HepG2 (cell line): ENCODE data around the gene APPBP2. TPM values are rescaled to one million over a fixed set of nuclear protein-coding genes. Genes with fewer than 3 reads are reported as not detected.

Experiments
- ATRX ChIP-seq: sonication (generic); formaldehyde crosslinking; IDR thresholded peaks from 2 replicates; pipeline ENCODE4 v1.4.0; 2020; ENCODE audit warnings: missing genetic modification reagents, borderline replicate concordance
- CBX5 ChIP-seq: sonication (generic); formaldehyde crosslinking; IDR thresholded peaks from 2 replicates; pipeline ENCODE4 v1.4.0; 2020; ENCODE audit warnings: missing genetic modification reagents, borderline replicate concordance
- E2F2 ChIP-seq: sonication (generic); formaldehyde crosslinking; IDR thresholded peaks from 2 replicates; pipeline ENCODE4 v1.4.0; 2020; ENCODE audit warnings: missing genetic modification reagents, borderline replicate concordance
- FUBP1 ChIP-seq: sonication (generic); formaldehyde crosslinking; IDR thresholded peaks from 2 replicates; pipeline ENCODE4 v1.5.1; 2020; ENCODE audit warnings: missing genetic modification reagents, mild to moderate bottlenecking, borderline replicate concordance
- IRF1 ChIP-seq: sonication (generic); formaldehyde crosslinking; IDR thresholded peaks from 2 replicates; pipeline ENCODE4 v1.4.0; 2020; ENCODE audit warnings: low read depth, mild to moderate bottlenecking, missing genetic modification reagents
- KDM3A ChIP-seq: IDR thresholded peaks from 2 replicates; pipeline ENCODE4 v1.6.1; 2018; ENCODE audit warnings: low read depth, missing compliant biosample characterization
- MBNL3 ChIP-seq: fragments of 250-450 bp; sonication (Bioruptor Pico); conservative IDR thresholded peaks from 2 replicates; pipeline ENCODE4 v1.8.0; 2022; ENCODE audit warnings: mild to moderate bottlenecking, inconsistent platforms
- NCOA2 ChIP-seq: sonication (generic); formaldehyde crosslinking; IDR thresholded peaks from 2 replicates; pipeline ENCODE4 v1.8.0; 2022; ENCODE audit warnings: inconsistent platforms
- RCOR2 ChIP-seq: IDR thresholded peaks from 2 replicates; pipeline ENCODE4 v1.6.1; 2016; ENCODE audit warnings: missing biosample characterization, missing genetic modification reagents
- SRSF4 ChIP-seq: fragments of 200-400 bp; formaldehyde crosslinking; IDR thresholded peaks from one replicate; pipeline ENCODE4 v1.6.1; 2018; ENCODE audit warnings: mild to moderate bottlenecking, low read depth, low read length, moderate library complexity; ENCODE audit not compliant: poor library complexity, severe bottlenecking
- U2AF2 ChIP-seq: fragments of 200-400 bp; formaldehyde crosslinking; IDR thresholded peaks from 2 replicates; pipeline ENCODE4 v1.6.1; 2017; ENCODE audit warnings: low read depth, mild to moderate bottlenecking, low read length
- ZBTB1 ChIP-seq: sonication (generic); formaldehyde crosslinking; IDR thresholded peaks from 2 replicates; pipeline ENCODE4 v1.4.0; 2020; ENCODE audit warnings: missing genetic modification reagents, borderline replicate concordance
- ZBTB25 ChIP-seq: IDR thresholded peaks from 2 replicates; pipeline ENCODE4 v1.6.1; 2018; ENCODE audit warnings: missing genetic modification reagents
- ZBTB37 ChIP-seq: sonication (generic); formaldehyde crosslinking; IDR thresholded peaks from 2 replicates; pipeline ENCODE4 v1.4.0; 2020; ENCODE audit warnings: mild to moderate bottlenecking, missing genetic modification reagents
- ZNF331 ChIP-seq: sonication (generic); formaldehyde crosslinking; IDR thresholded peaks from 2 replicates; pipeline ENCODE4 v1.4.0; 2020; ENCODE audit warnings: missing genetic modification reagents
- ZNF337 ChIP-seq: sonication (generic); formaldehyde crosslinking; IDR thresholded peaks from 2 replicates; pipeline ENCODE4 v1.5.1; 2020; ENCODE audit warnings: missing genetic modification reagents, low read depth, mild to moderate bottlenecking, borderline replicate concordance
- ZNF446 ChIP-seq: sonication (generic); formaldehyde crosslinking; IDR thresholded peaks from 2 replicates; pipeline ENCODE4 v1.5.0; 2020; ENCODE audit warnings: mild to moderate bottlenecking, missing genetic modification reagents
- ZNF550 ChIP-seq: sonication (generic); formaldehyde crosslinking; IDR thresholded peaks from 2 replicates; pipeline ENCODE4 v1.4.0; 2020; ENCODE audit warnings: mild to moderate bottlenecking, missing genetic modification reagents, borderline replicate concordance
- ZNF703 ChIP-seq: sonication (generic); formaldehyde crosslinking; IDR thresholded peaks from 2 replicates; pipeline ENCODE4 v1.5.1; 2020; ENCODE audit warnings: missing genetic modification reagents, mild to moderate bottlenecking, moderate library complexity, borderline replicate concordance
- ZNF768 ChIP-seq: sonication (generic); formaldehyde crosslinking; IDR thresholded peaks from 2 replicates; pipeline ENCODE4 v1.4.0; 2020; ENCODE audit warnings: missing genetic modification reagents
- polyA plus RNA-seq, 8 experiments: library from polyadenylated mRNA; depleted of rRNA in 3 of 8; stranded (reverse) in 7 of 8; unstranded in 1 of 8; fragments of >200 nt; fragmentation: Illumina TruSeq in 4 of 8; extraction: Trizol in 4 of 8; gene quantifications; 2 replicates each; pipeline versions ENCODE4 v1.2.1 to v1.2.3, GENCODE V29; 2011 to 2016; ENCODE audit warnings: low read depth in 4 of 8, missing spikeins in 1 of 8, mixed read lengths in 1 of 8; ENCODE audit not compliant: insufficient read depth in 1 of 8
- total RNA-seq, 5 experiments: library from RNA; depleted of rRNA; stranded (reverse); fragments of >200 nt; fragmentation: Illumina TruSeq; extraction: Trizol; gene quantifications; 2 replicates each; pipeline ENCODE4 v1.2.3, GENCODE V29; 2016; ENCODE audit warnings: low read depth in 1 of 5

Gene APPBP2
- total and polyA plus RNA-seq, 2 of the 13 experiments (the other 11 are each of a cell fraction or from before 2014, with no cell fraction given), result 17.5 to 45.8 TPM

GRCh38 chr17:60559995-60560859 lies 34.2 kb upstream of the APPBP2 start (continued):
- no peak for TF ChIP-seq SRSF4
- peak; percentile 90 for TF ChIP-seq ZNF768 (CRISPR knock-in tag)
- 0 out of 2 replicates have a peak, but pooled peaks have one; percentile 45 for TF ChIP-seq ZNF446 (CRISPR knock-in tag)
- TF ChIP-seq CBX5, result peak; percentile 86; the same call in 1 of the 2 replicates
- TF ChIP-seq U2AF2, result no peak
- TF ChIP-seq RCOR2, result peak; percentile 63; the same call in 1 of the 2 replicates
- no peak for TF ChIP-seq ATRX (CRISPR knock-in tag)
- peak; percentile 86 for TF ChIP-seq ZNF331 (CRISPR knock-in tag)
- TF ChIP-seq E2F2 (CRISPR knock-in tag), result no peak
- peak; percentile 93; the same call in 1 of the 2 replicates for TF ChIP-seq ZNF337 (CRISPR knock-in tag)
- no peak for TF ChIP-seq MBNL3
- TF ChIP-seq IRF1 (CRISPR knock-in tag), result 0 out of 2 replicates have a peak, but pooled peaks have one; percentile 60
- TF ChIP-seq ZNF703 (CRISPR knock-in tag), result no peak
- TF ChIP-seq ZBTB25, result no peak
- TF ChIP-seq NCOA2 (CRISPR knock-in tag), result peak; percentile 37; the same call in 1 of the 2 replicates
- peak; percentile 20; the same call in 1 of the 2 replicates for TF ChIP-seq KDM3A (CRISPR knock-in tag)
- no peak for TF ChIP-seq ZNF550
- no peak for TF ChIP-seq FUBP1 (CRISPR knock-in tag)
- peak; percentile 94 for TF ChIP-seq ZBTB37
- TF ChIP-seq ZBTB1 (CRISPR knock-in tag), result peak; percentile 19; the same call in 1 of the 2 replicates
